NCI-H2081 treated with DMSO at 0.1 percent for 48 hours (cell line): ENCODE results near the gene AGRN.
"Not testable (repeated sequence)": the region's sequence is repeated elsewhere in the genome, so short reads cannot be mapped to it uniquely, and the experiment has no call there.

Source experiments
- DNase-seq: peaks from one replicate; lab custom pipeline; 2025; lab: John Stamatoyannopoulos, UW

Gene AGRN

GRCh38 chr1:1021010-1021919 is 1.3 kb downstream of the AGRN start:
- DNase-seq, result no peak

GRCh38 chr1:1021920-1022259 is 2.0 kb downstream of the AGRN start:
- no peak for DNase-seq

- DNase-seq, result no peak
Measured at GRCh38 chr1:1022302-1023009, 2.5 kb downstream of the AGRN start.

GRCh38 chr1:1023700-1024099 is 3.8 kb downstream of the AGRN start:
- DNase-seq, result no peak

GRCh38 chr1:1024149-1024770 is 4.3 kb downstream of the AGRN start:
- DNase-seq, result no peak

GRCh38 chr1:1024771-1025699 is 5.1 kb downstream of the AGRN start:
- DNase-seq, result no peak

GRCh38 chr1:1025730-1026129 is 5.8 kb downstream of the AGRN start:
- DNase-seq, result no peak

- DNase-seq, result no peak
Measured at GRCh38 chr1:1026599-1027413, 6.9 kb downstream of the AGRN start.

GRCh38 chr1:1027791-1028190 is 7.9 kb downstream of the AGRN start:
- no peak for DNase-seq

GRCh38 chr1:1030867-1031658 is 11.1 kb downstream of the AGRN start:
- not testable (repeated sequence) for DNase-seq

GRCh38 chr1:1031659-1032235 is 11.8 kb downstream of the AGRN start:
- DNase-seq, result no peak

GRCh38 chr1:1032424-1032823 is 12.5 kb downstream of the AGRN start:
- DNase-seq, result no peak

GRCh38 chr1:1033009-1033587 is 13.2 kb downstream of the AGRN start:
- DNase-seq, result peak; percentile 82

GRCh38 chr1:1033731-1034438 is 14.0 kb downstream of the AGRN start:
- no peak for DNase-seq

GRCh38 chr1:1034439-1034781 is 14.5 kb downstream of the AGRN start:
- DNase-seq, result no peak

- no peak for DNase-seq
Measured at GRCh38 chr1:1035291-1035943, 15.5 kb downstream of the AGRN start.

- DNase-seq, result no peak
Measured at GRCh38 chr1:1037366-1038327, 17.7 kb downstream of the AGRN start.
